HG03378 (cell line): Measurements from ENCODE around the gene ZNF326.

Experiments used
- ATAC-seq: cut with Tn5 transposase; IDR thresholded peaks from one replicate; pipeline ENCODE4 v1.9.1; 2021; ENCODE audit warnings: mild to moderate bottlenecking, moderate library complexity; ENCODE audit not compliant: unreplicated experiment

Gene ZNF326

GRCh38 chr1:89994805-89995597 is at the start of gene ZNF326:
Gene ZNF326, plus strand, starts transcription at chr1:89995110. Its CDS starts 148 bp downstream, at chr1:89995258.
- ATAC-seq: peak; percentile 84

GRCh38 chr1:89945852-89946476 is 48.9 kb upstream of the ZNF326 start:
- peak; percentile 93 for ATAC-seq

GRCh38 chr1:89946532-89946931 is 48.4 kb upstream of the ZNF326 start:
- no peak for ATAC-seq

- ATAC-seq: no peak
Observed at GRCh38 chr1:89948722-89949345, 46.1 kb upstream of the ZNF326 start.

GRCh38 chr1:89949991-89950624 is 44.8 kb upstream of the ZNF326 start:
- no peak for ATAC-seq

- no peak for ATAC-seq
Observed at GRCh38 chr1:89950703-89951102, 44.2 kb upstream of the ZNF326 start.

- no peak for ATAC-seq
Observed at GRCh38 chr1:89951766-89952604, 42.9 kb upstream of the ZNF326 start.

GRCh38 chr1:89952605-89953130 is 42.2 kb upstream of the ZNF326 start:
- no peak for ATAC-seq

- ATAC-seq: peak; percentile 51
Observed at GRCh38 chr1:89953131-89953626, 41.7 kb upstream of the ZNF326 start.

GRCh38 chr1:89953929-89954328 is 41.0 kb upstream of the ZNF326 start:
- ATAC-seq: no peak

GRCh38 chr1:89954401-89954800 is 40.5 kb upstream of the ZNF326 start:
- no peak for ATAC-seq

- ATAC-seq: no peak
Observed at GRCh38 chr1:89955311-89956205, 39.4 kb upstream of the ZNF326 start.

GRCh38 chr1:89957107-89957506 is 37.8 kb upstream of the ZNF326 start:
- no peak for ATAC-seq

GRCh38 chr1:89958851-89959654 is 35.9 kb upstream of the ZNF326 start:
- ATAC-seq: no peak

GRCh38 chr1:89959719-89960118 is 35.2 kb upstream of the ZNF326 start:
- no peak for ATAC-seq

- no peak for ATAC-seq
Observed at GRCh38 chr1:89962024-89962741, 32.7 kb upstream of the ZNF326 start.

GRCh38 chr1:89962742-89963075 is 32.2 kb upstream of the ZNF326 start:
- ATAC-seq: no peak
